HUES64 (cell line): ENCODE measurements around the gene DBX1.

ENCODE experiments used
- H3K27ac ChIP-seq: 2 replicates; pipeline ENCODE4 v1.7.0; 2013; ENCODE audit warnings: low read depth, low read length, inconsistent platforms
- H3K27me3 ChIP-seq: 2 replicates; pipeline ENCODE4 v1.6.1; 2013; ENCODE audit warnings: mild to moderate bottlenecking, low read length; ENCODE audit not compliant: insufficient read depth
- H3K36me3 ChIP-seq: 2 replicates; pipeline ENCODE4 v1.6.1; 2013; ENCODE audit warnings: mild to moderate bottlenecking, low read length; ENCODE audit not compliant: insufficient read depth
- H3K4me1 ChIP-seq: 2 replicates; pipeline ENCODE4 v1.6.1; 2013; ENCODE audit warnings: mild to moderate bottlenecking, low read length, moderate library complexity; ENCODE audit not compliant: insufficient read depth
- H3K4me3 ChIP-seq: 2 replicates; pipeline ENCODE4 v1.5.1; 2013; ENCODE audit warnings: mild to moderate bottlenecking, low read length, moderate library complexity
- H3K9ac ChIP-seq: 2 replicates; pipeline ENCODE4 v1.6.1; 2013; ENCODE audit warnings: mild to moderate bottlenecking, low read depth, low read length
- H3K9me3 ChIP-seq: 2 replicates; pipeline ENCODE4 v1.6.1; 2013; ENCODE audit warnings: low read depth, low read length; ENCODE audit not compliant: insufficient read depth
- WGBS: fragments of 150-250, 120-280 bp; methylation state at CpG from one replicate; pipeline ENCODE4 v1.1.7; 2013; ENCODE audit warnings: missing lambda C conversion rate; 5-methylcytosine and 5-hydroxymethylcytosine counted together

The DBX1 gene

DNA sequence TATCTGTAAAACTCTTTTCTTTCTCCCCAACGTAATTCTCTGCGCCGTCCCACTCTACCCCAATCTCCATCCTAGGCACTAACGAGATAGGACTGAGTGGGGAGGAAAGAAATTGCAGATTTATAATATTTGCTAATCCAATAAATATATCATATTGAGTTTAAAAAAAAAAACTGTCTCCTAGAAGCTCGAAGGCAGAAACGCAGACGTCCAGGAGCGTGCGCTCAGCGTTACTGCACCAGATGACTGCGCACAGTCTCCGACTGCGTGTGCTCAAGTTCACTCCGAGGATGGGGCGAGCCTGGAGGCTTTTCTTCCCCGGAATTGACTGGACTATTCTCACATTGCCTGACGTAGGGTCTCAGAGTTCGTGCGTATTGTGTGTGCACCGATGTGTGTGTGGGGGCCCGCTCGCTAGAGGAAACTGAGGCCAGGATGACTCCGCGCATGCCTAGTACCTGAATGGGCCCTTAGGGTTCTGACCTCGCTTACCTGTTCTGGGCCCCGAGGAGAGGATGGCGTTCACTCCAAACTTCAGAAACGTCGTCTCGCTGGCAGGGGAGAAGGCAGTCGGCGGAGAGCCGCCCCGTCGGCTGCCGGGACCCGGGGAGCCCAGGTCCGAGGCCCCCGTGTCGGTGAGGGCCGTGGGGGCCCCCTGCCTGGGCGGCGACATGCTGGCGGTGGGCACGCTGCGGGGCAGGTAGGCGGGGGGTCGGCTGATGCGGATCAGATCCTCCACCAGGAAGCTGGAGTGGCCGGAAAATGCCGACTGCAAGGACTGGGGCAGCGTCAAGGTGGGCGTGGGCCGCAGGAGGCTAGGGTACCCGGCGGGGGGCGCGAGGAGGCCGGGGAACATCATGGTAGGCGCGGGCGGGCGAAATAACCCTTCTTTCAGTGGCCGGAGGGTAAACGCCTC is 551 bp downstream of the DBX1 start:
- 2% methylated on average over 61 of the region's 65 CpGs for WGBS
- Histone ChIP-seq H3K36me3 (no peaks in the 10 kb centered on the region), H3K4me1 (peaks cover 58% of the 10 kb centered on the region), H3K27me3 (peaks cover 100% of the 10 kb centered on the region), H3K9ac (no peak overlapping the region), H3K4me3 (no peak overlapping the region), H3K9me3 (no peaks in the 10 kb centered on the region), H3K27ac (no peak overlapping the region)

GRCh38 chr11:20158597-20159257 is 1.5 kb downstream of the DBX1 start:
- H3K4me1 ChIP-seq: peaks cover 57% of the 10 kb centered on the region
- no peaks in the 10 kb centered on the region for H3K36me3 ChIP-seq
- peaks cover 100% of the 10 kb centered on the region for H3K27me3 ChIP-seq
- H3K9ac ChIP-seq: no peak overlapping the region
- no peaks in the 10 kb centered on the region for H3K9me3 ChIP-seq
- WGBS: 3% methylated on average over 32 of the region's 33 CpGs
- H3K4me3 ChIP-seq: no peak overlapping the region
- H3K27ac ChIP-seq: no peak overlapping the region

DNA sequence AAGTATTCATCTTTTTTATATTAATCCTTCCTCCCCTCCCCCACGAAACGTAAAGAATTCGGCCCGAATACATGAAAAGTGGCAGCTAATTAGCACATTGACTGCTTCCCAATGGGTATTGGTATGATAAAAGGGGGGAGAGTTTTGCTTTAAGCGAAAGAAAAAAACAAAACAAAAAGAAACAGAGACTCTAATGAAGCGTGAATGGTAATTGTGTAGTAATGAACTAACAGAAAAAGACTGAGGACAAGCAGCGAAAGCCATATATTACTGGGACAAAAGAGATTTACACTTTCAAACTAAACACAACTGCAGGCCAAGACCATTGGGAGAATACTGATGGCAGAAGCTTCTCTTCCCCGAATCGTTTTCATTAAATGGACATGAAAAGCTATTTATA is 2.5 kb downstream of the DBX1 start:
- Histone ChIP-seq H3K9me3 (no peaks in the 10 kb centered on the region), H3K9ac (no peak overlapping the region), H3K4me3 (peak overlapping the region; percentile 58), H3K4me1 (peaks cover 57% of the 10 kb centered on the region), H3K36me3 (no peaks in the 10 kb centered on the region), H3K27me3 (peaks cover 98% of the 10 kb centered on the region), H3K27ac (no peak overlapping the region)
- WGBS: 2% methylated on average over 9 of the region's 9 CpGs

DNA sequence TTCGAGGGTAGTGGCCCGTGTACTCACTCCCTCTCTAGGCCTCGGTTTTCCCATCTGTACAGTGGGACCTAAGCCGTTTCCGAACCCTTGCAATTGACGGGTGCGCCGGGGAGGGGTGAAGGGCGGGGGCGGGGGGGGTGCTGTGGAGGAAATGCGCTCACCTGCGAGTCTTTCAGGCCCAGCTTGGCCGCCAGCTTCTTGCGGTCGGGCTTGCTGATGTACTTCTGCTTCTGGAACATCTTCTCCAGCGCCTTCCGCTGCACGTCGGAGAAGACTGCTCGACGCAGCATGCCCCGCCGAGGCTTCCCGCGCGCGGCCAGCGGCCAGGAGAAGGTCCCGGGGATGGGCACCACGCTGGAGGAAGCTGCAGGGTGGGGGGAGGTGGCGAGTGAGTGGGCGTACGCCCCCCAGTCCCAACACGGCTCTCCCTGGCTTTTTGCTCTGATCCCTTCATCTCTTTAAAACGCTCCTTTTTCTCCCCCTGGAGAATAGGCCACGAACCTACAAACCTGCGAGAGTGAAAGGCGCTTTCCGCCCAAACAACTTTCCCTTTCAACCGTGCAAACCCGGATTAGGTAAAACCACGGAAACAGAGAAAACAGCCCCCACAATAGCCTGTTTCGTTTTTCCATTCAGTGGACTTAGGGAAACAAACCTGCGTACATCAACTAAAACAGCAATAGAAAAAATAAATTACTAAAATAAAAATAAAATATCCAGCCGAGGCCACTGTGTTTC is 3.2 kb downstream of the DBX1 start:
- Histone ChIP-seq H3K4me3 (peak overlapping the region; percentile 58), H3K9ac (no peak overlapping the region), H3K36me3 (no peaks in the 10 kb centered on the region), H3K9me3 (no peaks in the 10 kb centered on the region), H3K4me1 (peaks cover 51% of the 10 kb centered on the region), H3K27ac (no peak overlapping the region), H3K27me3 (peaks cover 92% of the 10 kb centered on the region)
- WGBS: under 1% methylated on average over 44 of the region's 45 CpGs

DNA sequence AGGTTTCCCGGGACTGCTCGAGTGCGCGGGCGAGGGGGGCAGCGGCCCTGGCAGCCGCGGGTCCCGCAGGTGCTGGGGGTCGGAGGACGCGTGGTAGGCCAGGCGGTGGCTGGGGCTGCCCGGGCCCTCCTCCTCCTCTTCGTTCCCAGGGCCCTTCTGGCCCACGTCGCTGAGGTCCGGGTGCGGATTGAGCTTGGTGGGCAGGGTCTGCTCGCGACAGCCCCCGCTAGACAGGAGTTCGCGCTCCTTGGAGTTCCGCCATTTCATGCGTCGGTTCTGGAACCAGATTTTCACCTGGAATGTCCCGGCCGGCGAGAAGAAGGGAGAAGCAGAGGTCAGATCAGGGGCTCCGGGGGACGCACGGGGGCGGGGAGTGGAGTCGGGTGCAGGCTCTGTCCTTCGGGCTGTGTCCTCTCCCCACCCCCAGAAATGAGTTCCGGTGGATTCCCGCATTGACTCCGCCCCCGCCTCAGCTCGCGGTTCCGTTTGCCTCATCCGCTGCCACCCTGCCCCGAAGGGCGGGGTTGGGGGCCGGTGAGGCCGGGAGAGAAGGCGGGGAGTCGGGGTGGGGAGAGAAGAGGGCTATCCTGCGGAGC is 3.9 kb downstream of the DBX1 start:
- Histone ChIP-seq H3K4me3 (peak overlapping the region; percentile 58), H3K27me3 (peaks cover 85% of the 10 kb centered on the region), H3K36me3 (no peaks in the 10 kb centered on the region), H3K27ac (no peak overlapping the region), H3K9me3 (no peaks in the 10 kb centered on the region), H3K4me1 (peaks cover 48% of the 10 kb centered on the region), H3K9ac (peak overlapping the region; percentile 18; the same call in 1 of the 2 replicates)
- under 1% methylated on average over 51 of the region's 51 CpGs for WGBS

GRCh38 chr11:20155683-20156279 is 4.5 kb downstream of the DBX1 start:
- Histone ChIP-seq H3K9ac (peak overlapping the region; percentile 18; the same call in 1 of the 2 replicates), H3K36me3 (no peaks in the 10 kb centered on the region), H3K4me3 (peak overlapping the region; percentile 58), H3K4me1 (peaks cover 43% of the 10 kb centered on the region), H3K9me3 (no peaks in the 10 kb centered on the region), H3K27me3 (peaks cover 79% of the 10 kb centered on the region), H3K27ac (no peak overlapping the region)
- 5% methylated on average over 17 of the region's 19 CpGs for WGBS

DNA sequence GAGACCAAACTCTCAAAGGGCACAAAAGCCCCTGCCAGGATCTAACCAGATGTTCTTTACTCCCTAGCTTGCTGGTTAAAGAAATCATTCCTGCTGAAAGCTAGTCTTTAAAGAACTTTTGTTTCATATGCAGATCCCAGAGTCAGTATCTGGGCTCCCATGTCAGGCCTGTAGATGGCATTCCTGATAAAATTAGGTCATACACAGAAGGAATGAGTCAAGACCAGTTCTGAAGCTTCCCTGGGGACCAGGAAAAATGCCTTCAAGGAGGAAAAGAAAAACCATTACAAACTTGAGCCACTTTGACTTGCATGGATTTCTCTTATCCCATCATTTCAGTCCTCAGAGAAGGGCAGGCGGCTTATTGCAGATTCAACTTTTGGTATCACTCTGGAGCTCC is 5.9 kb downstream of the DBX1 start:
- H3K27ac ChIP-seq: no peak overlapping the region; the same call in 1 of the 2 replicates
- no peaks in the 10 kb centered on the region for H3K9me3 ChIP-seq
- peaks cover 34% of the 10 kb centered on the region for H3K4me1 ChIP-seq
- H3K9ac ChIP-seq: no peak overlapping the region
- no peaks in the 10 kb centered on the region for H3K36me3 ChIP-seq
- peaks cover 65% of the 10 kb centered on the region for H3K27me3 ChIP-seq
- H3K4me3 ChIP-seq: no peak overlapping the region
- WGBS: 71% methylated on average over 1 of the region's 1 CpG

GRCh38 chr11:20138707-20139106 is 21.6 kb downstream of the DBX1 start:
- Histone ChIP-seq H3K4me3 (no peak overlapping the region), H3K9ac (no peak overlapping the region), H3K27ac (no peak overlapping the region), H3K27me3 (peaks cover 15% of the 10 kb centered on the region), H3K36me3 (no peaks in the 10 kb centered on the region), H3K4me1 (no peaks in the 10 kb centered on the region), H3K9me3 (no peaks in the 10 kb centered on the region)
- 90% methylated on average over 3 of the region's 4 CpGs for WGBS

DNA sequence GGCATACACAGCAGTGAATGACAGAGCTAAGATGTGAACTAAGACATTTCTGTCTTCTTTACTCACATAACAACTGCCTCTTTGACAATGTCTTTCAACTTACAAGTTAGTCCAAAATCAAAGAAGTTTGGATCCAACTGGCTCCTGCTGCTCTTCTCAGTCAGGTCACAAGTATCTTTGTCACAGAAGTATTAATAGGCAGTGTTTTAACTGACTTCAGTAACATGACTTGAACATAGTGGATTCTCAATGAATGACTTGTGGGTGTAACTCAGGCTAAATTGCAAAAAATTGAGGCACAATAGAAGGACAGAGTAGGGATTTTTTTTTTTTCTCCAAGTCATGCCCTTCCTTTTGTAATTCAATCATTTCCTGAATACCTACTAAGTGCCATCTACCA is 22.6 kb downstream of the DBX1 start:
- Histone ChIP-seq H3K9me3 (no peaks in the 10 kb centered on the region), H3K9ac (no peak overlapping the region), H3K4me1 (no peaks in the 10 kb centered on the region), H3K36me3 (no peaks in the 10 kb centered on the region), H3K27me3 (peaks cover 12% of the 10 kb centered on the region), H3K4me3 (no peak overlapping the region), H3K27ac (no peak overlapping the region)

DNA sequence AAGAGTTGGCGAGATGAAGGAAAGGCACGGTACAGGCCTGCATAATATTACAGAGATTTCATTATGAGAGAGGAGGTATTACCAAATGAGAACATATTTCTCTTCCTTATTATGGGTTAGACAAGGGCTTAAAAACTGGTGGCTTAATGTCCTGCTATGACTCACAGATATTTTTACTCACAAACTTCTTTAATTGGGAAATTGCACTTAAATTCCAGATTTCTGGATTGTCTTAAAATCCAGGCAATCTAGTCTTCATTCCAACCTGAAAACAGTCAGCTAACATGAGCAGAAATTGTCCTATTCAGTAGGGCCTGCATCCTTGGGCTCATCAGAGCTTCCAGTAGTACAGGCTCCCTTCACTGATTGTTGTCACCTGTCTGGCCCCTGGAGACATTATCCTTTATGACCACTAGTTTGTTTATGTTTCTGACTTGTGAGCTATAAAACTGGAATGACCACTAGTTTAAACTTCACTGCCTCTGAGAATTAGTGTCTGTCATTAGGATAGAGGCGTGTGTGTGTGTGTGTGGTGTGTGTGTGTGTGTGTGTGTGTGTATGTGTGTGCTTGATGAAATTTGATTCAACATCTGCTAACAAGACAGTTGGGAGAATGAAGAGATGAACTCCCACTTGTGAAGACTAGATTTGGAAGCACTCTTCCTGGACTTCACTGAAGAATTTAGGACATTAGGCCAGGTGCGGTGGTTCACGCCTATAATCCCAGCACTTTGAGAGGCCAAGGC is 25.1 kb downstream of the DBX1 start:
- Histone ChIP-seq H3K27me3 (peaks cover 32% of the 10 kb centered on the region), H3K9ac (no peak overlapping the region), H3K4me3 (no peak overlapping the region), H3K27ac (no peak overlapping the region), H3K4me1 (no peaks in the 10 kb centered on the region), H3K36me3 (no peaks in the 10 kb centered on the region), H3K9me3 (no peaks in the 10 kb centered on the region)
- WGBS: 81% methylated on average over 4 of the region's 5 CpGs
